IPS DF 6.9 (cell line): ENCODE results near the gene SORCS2.

Experiments used
- DNase-seq: peaks from one replicate; pipeline ENCODE4 v3.0.0-alpha.2; 2013; ENCODE audit warnings: low read depth, low spot score
- H3K27ac ChIP-seq: one replicate; pipeline ENCODE4 v1.5.1; 2013; ENCODE audit warnings: low read length, control low read depth
- H3K27me3 ChIP-seq: 2 replicates; pipeline ENCODE4 v1.6.1; 2013; ENCODE audit warnings: mild to moderate bottlenecking, low read length; ENCODE audit not compliant: control insufficient read depth, insufficient read depth
- H3K36me3 ChIP-seq: 2 replicates; pipeline ENCODE4 v1.6.1; 2013; ENCODE audit warnings: low read length; ENCODE audit not compliant: control insufficient read depth, insufficient read depth
- H3K4me1 ChIP-seq: 2 replicates; pipeline ENCODE4 v1.6.1; 2013; ENCODE audit warnings: low read length; ENCODE audit not compliant: control insufficient read depth, insufficient read depth
- H3K4me3 ChIP-seq: 2 replicates; pipeline ENCODE4 v1.5.1; 2013; ENCODE audit warnings: mild to moderate bottlenecking, low read length
- H3K9me3 ChIP-seq: 2 replicates; pipeline ENCODE4 v1.6.1; 2013; ENCODE audit warnings: low read length, inconsistent platforms; ENCODE audit not compliant: control insufficient read depth, insufficient read depth
- WGBS: extraction: QIAGEN DNeasy Blood & Tissue Kit; methylation state at CpG from one replicate; pipeline ENCODE4 v1.1.7; 2013; ENCODE audit warnings: mixed read lengths, missing lambda C conversion rate; ENCODE audit not compliant: insufficient read length, insufficient coverage; 5-methylcytosine and 5-hydroxymethylcytosine counted together

SORCS2 gene

DNA sequence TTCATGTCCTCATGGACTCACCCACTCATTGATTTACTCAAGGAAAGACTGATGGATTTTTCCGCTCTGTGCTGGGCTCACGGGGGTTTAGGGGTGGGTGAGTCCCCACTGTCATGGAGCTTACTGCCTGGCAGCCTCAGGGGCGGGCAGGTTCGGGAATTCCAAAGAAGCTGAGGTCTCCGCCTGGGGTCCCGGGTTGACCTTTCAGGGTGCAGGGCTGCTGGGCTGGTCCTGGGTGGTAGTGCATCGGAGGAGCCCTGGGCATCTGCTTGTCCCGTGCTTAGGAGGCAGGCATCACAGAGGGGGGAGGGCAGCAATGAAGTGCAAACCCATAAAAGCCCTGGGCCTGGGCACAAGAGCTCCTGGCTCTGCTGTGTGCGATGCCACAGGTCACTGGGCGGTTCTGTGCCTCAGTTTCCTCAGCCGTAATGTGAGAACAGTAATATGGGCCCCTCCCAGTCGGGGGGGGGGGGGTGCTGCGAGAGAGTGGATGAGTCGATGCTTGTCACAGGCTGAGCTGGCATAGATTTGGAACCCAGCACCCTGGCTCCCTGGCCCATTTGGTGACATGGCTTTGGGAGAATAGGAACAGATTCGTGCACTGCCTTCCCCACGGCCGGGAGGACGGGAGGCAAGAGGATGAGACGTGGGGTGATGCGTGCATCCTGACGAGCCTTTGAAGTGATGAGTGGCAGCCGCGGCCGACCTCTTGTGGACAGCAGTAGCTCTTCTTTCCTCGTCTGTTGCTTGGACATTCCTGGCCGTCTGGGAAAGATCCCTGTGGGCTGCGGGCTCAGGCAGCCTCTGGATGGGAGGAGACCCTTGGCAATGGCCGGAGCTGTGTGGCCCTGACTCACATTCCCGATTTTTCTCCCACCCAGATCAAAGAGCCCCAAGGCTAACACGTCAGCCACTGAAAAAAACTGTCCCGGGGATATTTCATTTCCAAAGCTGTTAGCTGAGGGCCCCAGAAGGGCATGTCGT is 200.4 kb downstream of the SORCS2 start:
- Histone ChIP-seq H3K27me3 (no peaks in the 10 kb centered on the region), H3K4me1 (no peaks in the 10 kb centered on the region), H3K9me3 (no peaks in the 10 kb centered on the region), H3K27ac (no peak overlapping the region), H3K36me3 (no peaks in the 10 kb centered on the region), H3K4me3 (no peak overlapping the region)
- WGBS = no CpG with 5 or more reads among the region's 32 CpGs
- DNase-seq = no peak

DNA sequence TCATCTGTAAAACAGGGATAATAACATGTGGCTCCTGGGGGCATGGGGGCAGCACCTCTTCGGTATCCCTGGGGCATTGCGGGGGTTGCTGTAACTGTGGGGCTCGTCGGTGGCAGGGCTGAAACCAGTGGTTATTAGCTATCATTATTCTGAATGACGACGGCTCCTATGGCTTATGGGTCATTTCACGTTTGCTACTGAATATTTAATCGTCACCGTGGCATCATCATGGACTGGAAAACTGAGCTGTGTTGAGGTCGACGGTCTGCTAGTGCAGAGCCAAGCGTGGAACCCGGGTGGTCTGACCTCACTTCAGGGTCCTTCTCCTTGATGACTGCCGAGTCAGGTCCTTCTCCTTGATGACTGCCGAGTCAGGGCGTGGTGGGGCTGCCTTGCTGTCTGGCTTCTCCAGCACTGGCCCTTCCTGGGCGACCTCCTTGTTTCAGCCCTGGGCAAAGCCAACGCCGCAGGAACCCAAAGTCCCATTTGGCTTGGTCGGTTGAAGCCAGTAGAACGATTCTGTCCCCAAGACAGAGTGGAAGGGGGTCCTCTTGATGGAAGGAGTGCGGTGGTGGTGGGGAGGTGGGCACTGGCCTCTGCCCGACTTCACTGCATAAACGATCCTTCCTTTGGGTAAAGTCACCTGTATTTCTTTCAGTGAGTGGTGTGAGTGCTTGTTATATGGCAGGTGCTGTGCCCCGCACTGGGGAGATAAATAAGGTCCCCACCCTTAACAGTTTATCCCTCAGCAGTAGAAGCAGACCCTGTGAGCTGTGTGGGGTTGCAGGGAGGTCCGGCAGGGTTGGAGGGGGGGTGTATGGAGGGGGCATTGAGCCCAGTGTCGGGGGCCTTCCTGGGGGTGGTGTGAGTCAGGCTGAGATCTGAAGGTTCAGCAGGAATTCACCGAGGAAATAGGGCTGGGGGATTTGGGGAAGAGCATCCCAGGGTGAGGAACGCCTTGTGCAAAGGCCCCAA is 201.6 kb downstream of the SORCS2 start:
- Histone ChIP-seq H3K36me3 (no peaks in the 10 kb centered on the region), H3K4me3 (no peak overlapping the region), H3K27ac (no peak overlapping the region), H3K4me1 (no peaks in the 10 kb centered on the region), H3K9me3 (no peaks in the 10 kb centered on the region), H3K27me3 (no peaks in the 10 kb centered on the region)
- no peak for DNase-seq
- WGBS = no CpG with 5 or more reads among the region's 29 CpGs

DNA sequence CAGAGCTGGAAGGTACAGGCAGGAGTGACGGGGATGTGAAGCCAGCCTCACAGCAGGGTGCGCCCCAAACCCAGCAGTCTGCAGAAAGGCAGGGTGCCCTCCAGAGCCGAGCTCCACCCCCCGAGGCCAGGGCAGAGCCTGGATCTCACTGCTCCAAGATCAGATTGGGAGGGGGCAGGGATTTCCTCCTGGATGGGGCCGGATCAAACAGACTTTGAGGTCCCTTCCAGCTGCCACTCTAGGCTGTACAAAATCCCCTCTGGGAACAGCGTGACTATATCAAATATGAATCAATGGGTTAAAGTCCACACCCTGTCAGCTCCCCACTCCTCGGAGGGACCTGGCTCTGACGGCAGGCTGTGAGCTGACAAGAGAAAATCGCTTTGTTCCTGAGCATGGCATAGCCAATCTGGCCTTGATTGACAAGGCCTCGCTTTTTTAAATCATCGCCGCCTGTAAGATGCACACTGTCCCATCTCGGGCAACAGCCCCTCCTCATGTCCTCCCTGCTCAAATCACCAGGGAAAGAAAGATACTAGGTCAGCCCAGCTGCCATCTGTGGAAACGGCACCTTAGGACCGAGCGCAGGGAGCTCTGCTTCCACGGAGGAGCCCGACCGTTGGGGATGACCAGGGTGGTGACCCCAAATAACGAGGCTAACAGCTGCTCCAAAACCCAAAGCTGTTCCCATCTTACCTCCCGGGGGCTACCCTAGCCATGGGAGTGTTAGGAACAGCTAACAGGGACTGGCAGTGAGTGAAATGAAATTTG is 202.5 kb downstream of the SORCS2 start:
- Histone ChIP-seq H3K27ac (no peak overlapping the region), H3K36me3 (no peaks in the 10 kb centered on the region), H3K9me3 (no peaks in the 10 kb centered on the region), H3K4me1 (no peaks in the 10 kb centered on the region), H3K4me3 (no peak overlapping the region), H3K27me3 (no peaks in the 10 kb centered on the region)
- no peak for DNase-seq
- WGBS = no CpG with 5 or more reads among the region's 21 CpGs

DNA sequence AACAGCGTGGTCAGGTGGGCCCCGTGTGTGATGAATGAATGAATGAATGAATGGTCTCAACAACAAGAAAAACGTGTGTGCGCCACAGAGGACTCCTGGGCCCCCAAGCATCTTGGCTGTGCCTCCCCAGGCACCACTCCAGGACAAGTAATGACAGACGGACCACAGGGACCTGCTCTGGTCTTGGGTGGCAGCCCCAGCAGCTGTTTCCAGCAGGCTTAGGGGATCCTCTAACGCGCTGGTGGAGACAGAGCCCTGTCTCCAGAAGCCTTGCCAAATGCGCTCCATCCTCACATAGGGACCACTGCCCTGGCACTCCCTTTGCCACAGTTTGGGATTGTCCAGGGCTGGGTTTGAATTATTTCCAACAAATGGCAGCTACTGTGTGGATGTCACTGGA is 203.3 kb downstream of the SORCS2 start:
- Histone ChIP-seq H3K36me3 (no peaks in the 10 kb centered on the region), H3K4me3 (no peak overlapping the region), H3K4me1 (no peaks in the 10 kb centered on the region), H3K9me3 (no peaks in the 10 kb centered on the region), H3K27ac (no peak overlapping the region), H3K27me3 (no peaks in the 10 kb centered on the region)
- DNase-seq = no peak
- WGBS = no CpG with 5 or more reads among the region's 8 CpGs

DNA sequence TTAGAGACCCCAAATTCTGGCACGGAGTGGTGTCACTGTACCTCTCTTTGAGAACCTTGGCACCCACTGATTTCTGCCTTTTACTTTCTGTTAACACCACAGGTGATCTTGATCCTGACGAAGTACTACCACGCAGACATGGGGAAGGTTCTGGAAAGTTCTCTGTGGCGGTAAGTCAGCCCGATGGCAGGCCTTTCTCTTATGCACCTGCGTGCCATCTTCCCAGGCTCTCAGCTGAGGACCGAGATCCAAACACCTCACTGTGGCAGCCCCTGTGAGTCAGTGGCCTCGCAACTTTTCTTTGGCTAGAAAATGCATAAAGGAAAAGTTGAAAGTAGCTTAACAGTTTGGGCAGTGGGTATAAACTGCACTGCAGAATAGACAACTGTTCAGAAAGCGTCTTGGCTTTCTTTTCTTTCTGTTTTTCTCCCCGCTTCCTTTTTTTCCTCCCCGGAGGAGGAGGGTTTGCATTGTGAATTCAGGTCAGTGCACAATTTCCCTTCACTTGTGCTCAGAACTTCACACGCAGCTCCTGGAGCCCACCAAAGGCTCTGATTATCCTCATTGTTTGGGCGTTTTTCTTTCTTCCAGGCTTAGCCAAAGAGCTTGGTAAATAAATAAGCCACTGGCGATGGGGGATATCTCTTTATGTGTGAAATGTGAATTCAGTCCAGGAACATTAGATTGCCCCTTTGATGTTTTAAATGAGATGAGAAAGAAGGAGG is 204.0 kb downstream of the SORCS2 start:
- H3K4me1 ChIP-seq = no peaks in the 10 kb centered on the region
- WGBS = no CpG with 5 or more reads among the region's 14 CpGs
- H3K27me3 ChIP-seq = no peaks in the 10 kb centered on the region
- DNase-seq = no peak
- H3K4me3 ChIP-seq = no peak overlapping the region
- H3K9me3 ChIP-seq = no peaks in the 10 kb centered on the region
- no peaks in the 10 kb centered on the region for H3K36me3 ChIP-seq
- no peak overlapping the region for H3K27ac ChIP-seq

DNA sequence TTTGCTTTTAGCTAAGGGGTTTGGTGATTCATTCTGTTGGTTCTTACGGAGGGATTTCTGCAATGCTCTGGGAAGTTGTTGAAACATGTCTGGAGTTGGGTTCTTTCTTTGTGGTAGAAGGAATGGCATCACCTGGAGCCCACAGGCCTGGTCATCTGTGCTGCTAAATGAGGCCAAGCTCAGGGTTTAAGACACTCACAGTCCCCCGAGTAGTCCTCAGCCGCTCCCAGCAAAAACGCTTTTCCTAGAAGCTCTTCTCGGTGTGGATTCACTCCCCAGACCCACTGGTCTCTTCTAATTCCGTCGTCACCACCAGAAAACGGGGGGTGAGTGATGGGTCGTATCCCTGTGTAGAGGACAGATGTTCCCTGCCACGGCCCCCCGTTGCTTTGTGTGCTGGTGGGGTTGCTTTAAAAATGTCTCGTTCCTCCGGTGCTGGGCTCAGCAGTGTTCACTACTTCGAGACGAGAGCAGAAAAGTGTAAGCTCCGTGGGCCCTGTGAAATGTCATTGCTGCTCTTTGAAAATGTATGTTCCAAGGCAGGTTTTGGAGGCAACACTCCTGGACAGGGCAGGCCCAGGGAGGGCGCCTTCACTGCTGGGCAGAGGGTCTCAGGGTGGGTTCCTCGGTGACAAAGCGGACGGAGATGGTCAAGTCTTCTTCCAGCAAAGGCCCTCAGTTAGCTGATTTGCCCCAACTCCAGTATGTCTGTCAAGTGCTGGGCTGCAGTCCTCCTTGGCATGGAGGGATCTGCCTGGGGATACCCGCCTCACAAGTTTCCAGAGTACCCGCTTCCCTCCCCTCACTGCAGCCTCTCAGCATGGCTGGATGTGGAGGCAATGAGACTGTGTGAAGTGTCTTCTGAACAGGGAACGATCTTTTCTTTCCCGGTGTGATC is 205.1 kb downstream of the SORCS2 start:
- Histone ChIP-seq H3K4me3 (no peak overlapping the region), H3K27me3 (no peaks in the 10 kb centered on the region), H3K9me3 (no peaks in the 10 kb centered on the region), H3K4me1 (no peaks in the 10 kb centered on the region), H3K27ac (no peak overlapping the region), H3K36me3 (no peaks in the 10 kb centered on the region)
- WGBS = no CpG with 5 or more reads among the region's 24 CpGs
- DNase-seq = no peak

DNA sequence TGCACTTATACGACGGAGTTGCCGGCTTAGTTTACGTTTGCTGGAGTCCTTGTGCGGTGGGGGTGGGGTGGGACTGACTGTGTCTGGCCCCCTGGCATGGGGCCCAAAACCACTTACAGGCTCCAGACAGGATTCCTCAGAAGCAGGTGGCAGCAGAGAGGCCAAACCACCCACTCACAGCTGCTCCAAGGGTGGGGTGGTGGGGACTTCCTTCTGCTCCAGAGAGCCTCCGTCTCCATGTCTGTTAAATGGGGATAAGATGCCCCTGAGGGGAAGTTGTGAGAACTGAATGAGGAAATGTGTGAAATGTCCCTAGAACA is 205.7 kb downstream of the SORCS2 start:
- H3K4me3 ChIP-seq = no peak overlapping the region
- H3K27me3 ChIP-seq = no peaks in the 10 kb centered on the region
- no peaks in the 10 kb centered on the region for H3K9me3 ChIP-seq
- no peaks in the 10 kb centered on the region for H3K36me3 ChIP-seq
- H3K4me1 ChIP-seq = no peaks in the 10 kb centered on the region
- no peak overlapping the region for H3K27ac ChIP-seq
- no peak for DNase-seq
- WGBS = no CpG with 5 or more reads among the region's 6 CpGs

DNA sequence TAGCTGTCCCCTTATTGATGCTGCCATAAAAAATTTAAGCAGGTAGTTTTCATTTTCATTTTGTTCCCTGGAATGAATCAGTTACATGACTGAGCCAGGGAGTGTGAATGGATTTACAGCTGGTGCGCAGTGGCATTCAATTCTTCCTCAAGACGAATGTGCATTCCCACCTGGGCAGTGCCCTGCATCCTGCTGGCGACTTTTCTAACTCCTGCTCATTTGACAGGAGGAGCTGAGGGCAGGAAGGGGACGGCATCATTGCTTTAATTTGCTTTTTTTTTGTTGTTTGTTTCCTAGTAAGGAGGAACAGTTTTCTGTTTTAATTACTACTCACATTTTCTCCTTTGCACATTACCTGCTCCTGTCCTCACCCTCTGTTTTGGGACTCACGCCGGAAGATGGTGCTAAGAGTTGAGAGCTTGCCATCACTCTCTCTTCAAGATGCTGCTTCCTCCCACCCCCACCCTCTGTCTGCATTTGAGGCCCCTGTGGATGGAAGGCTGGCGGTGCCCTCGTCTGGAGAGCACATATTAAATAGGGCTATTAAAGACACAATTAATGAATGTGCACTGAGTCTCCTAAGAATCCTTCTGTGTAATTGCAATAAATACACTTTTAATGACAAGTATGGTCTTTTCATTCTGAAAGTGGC is 206.6 kb downstream of the SORCS2 start:
- DNase-seq = no peak
- H3K36me3 ChIP-seq = no peaks in the 10 kb centered on the region
- no peaks in the 10 kb centered on the region for H3K4me1 ChIP-seq
- H3K27ac ChIP-seq = no peak overlapping the region
- no peak overlapping the region for H3K4me3 ChIP-seq
- no peaks in the 10 kb centered on the region for H3K27me3 ChIP-seq
- no CpG with 5 or more reads among the region's 8 CpGs for WGBS
- H3K9me3 ChIP-seq = no peaks in the 10 kb centered on the region
